ENCODE measurements around the gene DOCK3.

DNA sequence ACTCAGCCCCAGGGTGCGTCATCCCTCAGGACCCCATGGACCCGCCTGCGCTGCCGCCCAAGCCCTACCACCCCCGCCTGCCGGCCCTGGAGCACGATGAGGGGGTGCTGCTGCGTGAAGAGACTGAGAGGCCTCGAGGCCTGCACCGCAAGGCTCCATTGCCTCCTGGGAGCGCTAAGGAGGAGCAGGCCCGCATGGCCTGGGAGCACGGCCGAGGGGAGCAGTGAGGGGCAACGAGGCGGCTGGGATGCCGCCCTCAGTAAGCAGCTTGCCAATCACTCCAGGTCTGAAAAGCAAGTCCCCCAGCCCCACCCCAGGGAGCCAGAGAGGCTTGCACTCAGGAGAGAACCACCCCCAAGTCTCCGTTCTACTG, 706.6 kb downstream of the DOCK3 start:
- TF ChIP-seq CTCF (IDR thresholded peaks at IDR 0.05; ENCODE audit: low read depth, low read length, poor library complexity, severe bottlenecking) (no peak), EZH2phosphoT487 (IDR thresholded peaks at IDR 0.05; ENCODE audit: borderline replicate concordance, low read length) (no peak)

Data from DOHH2 (cell line).